ENCODE results near the gene FETUB.

GRCh38 chr3:186638259-186638658 lies 1.9 kb upstream of the FETUB start:
- TF ChIP-seq CTCF (IDR thresholded peaks at IDR 0.05): no peak
- no peak for TF ChIP-seq POLR2A (IDR thresholded peaks at IDR 0.05)

Measured in Peyer's patch (tissue), 4 donors.